Measurements from ENCODE around the gene TTC34. TPM values are rescaled to one million over a fixed set of nuclear protein-coding genes. Genes with fewer than 3 reads are reported as not detected.

TTC34 gene
- total RNA-seq, 6 experiments from 2014 or later = 0.06 to 0.23 (median 0.18) TPM; not detected in 1

DNA sequence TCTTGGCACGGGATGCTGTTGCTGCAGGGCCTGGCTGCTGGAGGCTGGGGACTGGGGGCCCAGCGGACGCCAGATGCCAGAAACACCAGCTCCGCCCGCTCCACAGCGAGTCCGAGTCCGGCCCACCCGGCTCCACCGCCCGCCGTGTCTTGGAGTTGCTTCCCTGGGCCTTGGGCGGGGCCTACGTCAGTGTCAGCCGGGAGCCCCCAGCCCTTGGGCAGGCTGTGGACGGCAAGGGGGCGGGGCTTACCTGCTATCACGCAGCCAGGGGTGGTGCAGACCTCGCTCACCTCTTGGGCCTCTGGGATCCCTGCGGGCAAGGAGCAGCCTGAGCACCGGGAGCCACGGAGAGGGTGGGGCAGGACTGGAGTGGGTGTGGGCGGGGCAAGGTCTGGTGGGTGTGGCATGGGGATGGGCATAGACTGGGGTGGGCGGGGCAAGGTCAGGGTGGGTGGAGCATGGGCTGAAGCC is 190.4 kb downstream of the TTC34 start:
- H3K36me3 ChIP-seq = no peaks in the 10 kb centered on the region
- no peaks in the 10 kb centered on the region for H3K27me3 ChIP-seq
- no peak overlapping the region for H3K27ac ChIP-seq
- TF ChIP-seq POLR2A (IDR thresholded peaks at IDR 0.05) = no peak
- TF ChIP-seq, protein P1, sequence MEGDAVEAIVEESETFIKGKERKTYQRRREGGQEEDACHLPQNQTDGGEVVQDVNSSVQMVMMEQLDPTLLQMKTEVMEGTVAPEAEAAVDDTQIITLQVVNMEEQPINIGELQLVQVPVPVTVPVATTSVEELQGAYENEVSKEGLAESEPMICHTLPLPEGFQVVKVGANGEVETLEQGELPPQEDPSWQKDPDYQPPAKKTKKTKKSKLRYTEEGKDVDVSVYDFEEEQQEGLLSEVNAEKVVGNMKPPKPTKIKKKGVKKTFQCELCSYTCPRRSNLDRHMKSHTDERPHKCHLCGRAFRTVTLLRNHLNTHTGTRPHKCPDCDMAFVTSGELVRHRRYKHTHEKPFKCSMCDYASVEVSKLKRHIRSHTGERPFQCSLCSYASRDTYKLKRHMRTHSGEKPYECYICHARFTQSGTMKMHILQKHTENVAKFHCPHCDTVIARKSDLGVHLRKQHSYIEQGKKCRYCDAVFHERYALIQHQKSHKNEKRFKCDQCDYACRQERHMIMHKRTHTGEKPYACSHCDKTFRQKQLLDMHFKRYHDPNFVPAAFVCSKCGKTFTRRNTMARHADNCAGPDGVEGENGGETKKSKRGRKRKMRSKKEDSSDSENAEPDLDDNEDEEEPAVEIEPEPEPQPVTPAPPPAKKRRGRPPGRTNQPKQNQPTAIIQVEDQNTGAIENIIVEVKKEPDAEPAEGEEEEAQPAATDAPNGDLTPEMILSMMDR (IDR thresholded peaks at IDR 0.05) = no peak
- intact Hi-C loops (cut with DNase I) = no loop called here
- 21% methylated on average over 7 of the region's 24 CpGs for WGBS (ENCODE audit: insufficient coverage, low coverage, low lambda C conversion rate, missing lambda C conversion rate)
- H3K4me1 ChIP-seq = no peaks in the 10 kb centered on the region
- DNase-seq = peak; percentile 36 to 55 (median 44)
- ATAC-seq = peak in 3 of 4 donors; percentile 27 to 55 (median 28)
- H3K4me3 ChIP-seq = no peak overlapping the region
- H3K9me3 ChIP-seq = no peaks in the 10 kb centered on the region

GRCh38 chr1:2610036-2610959 is 191.2 kb downstream of the TTC34 start:
- Histone ChIP-seq H3K4me3 (no peak overlapping the region), H3K27me3 (no peaks in the 10 kb centered on the region), H3K27ac (no peak overlapping the region), H3K9me3 (no peaks in the 10 kb centered on the region), H3K36me3 (no peaks in the 10 kb centered on the region), H3K4me1 (no peaks in the 10 kb centered on the region)
- WGBS (ENCODE audit: insufficient coverage, low coverage, low lambda C conversion rate, missing lambda C conversion rate) = 53% methylated on average over 9 of the region's 21 CpGs
- TF ChIP-seq, protein P1 (IDR thresholded peaks at IDR 0.05) = no peak
- TF ChIP-seq POLR2A (IDR thresholded peaks at IDR 0.05) = no peak
- DNase-seq (peak in 1 of 3 donors; percentile 40), ATAC-seq (no peak)
- intact Hi-C loops (cut with DNase I) = no loop called here

DNA sequence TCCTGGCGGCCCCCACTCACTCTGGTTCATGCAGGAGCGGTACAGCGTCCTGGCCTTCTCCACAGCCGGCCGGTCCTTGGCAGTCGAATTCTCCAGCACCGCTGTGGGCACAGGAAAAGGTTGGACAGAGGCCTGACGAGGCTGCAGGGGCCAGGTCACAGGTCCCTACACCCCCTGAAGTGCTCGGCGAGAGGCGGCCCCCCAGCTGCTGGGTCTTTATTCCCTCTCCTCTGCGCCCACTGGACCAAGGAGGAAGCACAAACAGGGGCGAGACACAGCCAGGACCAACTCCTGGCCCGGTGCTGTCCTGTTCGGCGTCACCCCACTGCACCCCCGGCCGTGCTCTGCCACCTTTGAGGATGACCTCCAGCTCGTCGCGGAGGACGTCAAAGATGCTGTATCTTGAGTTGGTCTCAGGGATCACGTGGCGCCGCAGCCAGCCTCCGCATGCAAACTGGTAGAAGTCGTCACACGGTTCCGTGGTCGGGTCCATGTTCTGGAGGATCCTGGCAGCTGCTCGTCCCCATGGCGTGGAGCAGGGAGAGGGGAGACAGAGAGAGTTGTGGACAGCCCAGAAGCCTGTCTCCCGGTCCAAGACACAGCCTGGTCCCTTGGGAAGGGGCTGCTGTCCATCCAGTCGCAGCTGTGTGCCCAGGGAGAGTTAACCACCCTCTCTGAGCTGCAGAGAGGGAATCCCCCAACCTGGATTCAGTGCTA is 192.0 kb downstream of the TTC34 start:
- Histone ChIP-seq H3K4me3 (no peak overlapping the region), H3K27me3 (no peaks in the 10 kb centered on the region), H3K4me1 (no peaks in the 10 kb centered on the region), H3K9me3 (no peaks in the 10 kb centered on the region), H3K27ac (no peak overlapping the region), H3K36me3 (no peaks in the 10 kb centered on the region)
- ATAC-seq (no peak), DNase-seq (peak in 2 of 3 donors; percentile 17 to 40)
- 73% methylated on average over 9 of the region's 34 CpGs for WGBS (ENCODE audit: insufficient coverage, low coverage, low lambda C conversion rate, missing lambda C conversion rate)
- intact Hi-C loops (cut with DNase I) = loop anchor here in 1 of 2 donors (10.0 kb wide), 1 partner anchor 175 kb away; no protein-coding TSS in a partner anchor
- no peak for TF ChIP-seq POLR2A (IDR thresholded peaks at IDR 0.05)
- TF ChIP-seq, protein P1 (IDR thresholded peaks at IDR 0.05) = no peak

DNA sequence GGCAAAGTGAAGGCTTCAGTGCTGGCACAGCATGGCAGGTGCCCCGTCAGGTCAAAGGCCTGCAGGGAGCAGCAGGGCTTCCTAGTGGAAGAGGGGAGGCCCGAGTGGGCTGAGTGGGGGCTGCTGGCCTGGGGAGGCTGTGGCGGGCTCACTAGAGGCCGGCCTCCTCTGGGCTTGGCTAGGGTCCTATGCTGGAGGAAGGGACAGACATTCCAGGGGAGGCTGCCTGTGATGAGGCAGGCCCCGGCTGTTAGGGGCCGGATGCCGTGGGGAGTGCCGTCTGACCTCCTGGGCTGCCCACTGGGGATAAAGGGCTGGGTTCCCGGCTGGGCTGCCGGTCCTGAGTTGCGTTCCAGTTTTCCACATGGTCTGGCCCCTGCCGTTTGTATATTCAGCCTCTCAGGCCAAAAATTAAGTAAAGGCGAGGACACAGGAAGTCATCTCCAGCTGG is 193.8 kb downstream of the TTC34 start:
- Histone ChIP-seq H3K27ac (no peak overlapping the region), H3K9me3 (no peaks in the 10 kb centered on the region), H3K27me3 (no peaks in the 10 kb centered on the region), H3K36me3 (no peaks in the 10 kb centered on the region), H3K4me1 (no peaks in the 10 kb centered on the region), H3K4me3 (no peak overlapping the region)
- 100% methylated on average over 1 of the region's 13 CpGs for WGBS (ENCODE audit: insufficient coverage, low coverage, low lambda C conversion rate, missing lambda C conversion rate)
- intact Hi-C loops (cut with DNase I) = loop anchor here in 1 of 2 donors (10.0 kb wide), 1 partner anchor 173 kb away; no protein-coding TSS in a partner anchor
- peak in 1 of 3 donors; percentile 38 for DNase-seq
- no peak for TF ChIP-seq POLR2A (IDR thresholded peaks at IDR 0.05)
- TF ChIP-seq, protein P1 (IDR thresholded peaks at IDR 0.05) = no peak
- peak in 2 of 4 donors; percentile 23 to 28 for ATAC-seq
